GM19193 (cell line): ENCODE results near the gene BPI.

Source experiments
- POLR2A ChIP-seq: IDR thresholded peaks from 4 replicates; pipeline ENCODE4 v1.6.1; 2011; ENCODE audit not compliant: insufficient read depth, insufficient read length; ENCODE audit errors: extremely low read depth

The BPI gene

GRCh38 chr20:38358556-38358955 lies 54.6 kb downstream of the BPI start:
- TF ChIP-seq POLR2A = no peak

GRCh38 chr20:38363004-38363747 lies 59.2 kb downstream of the BPI start:
- no peak for TF ChIP-seq POLR2A

GRCh38 chr20:38369389-38369788 lies 65.4 kb downstream of the BPI start:
- TF ChIP-seq POLR2A = no peak

- TF ChIP-seq POLR2A = no peak
These were observed 68.8 kb downstream of the BPI start for GRCh38 chr20:38372806-38373205.

- TF ChIP-seq POLR2A = no peak
These were observed 69.4 kb downstream of the BPI start for GRCh38 chr20:38373231-38373867.

GRCh38 chr20:38373898-38374297 lies 69.9 kb downstream of the BPI start:
- TF ChIP-seq POLR2A = no peak

- TF ChIP-seq POLR2A = no peak
These were observed 73.2 kb downstream of the BPI start for GRCh38 chr20:38377039-38377685.

GRCh38 chr20:38383147-38383546 lies 79.2 kb downstream of the BPI start:
- TF ChIP-seq POLR2A = no peak

- TF ChIP-seq POLR2A = no peak
These were observed 82.0 kb downstream of the BPI start for GRCh38 chr20:38386004-38386403.

GRCh38 chr20:38386851-38387250 lies 82.9 kb downstream of the BPI start:
- no peak for TF ChIP-seq POLR2A
